ENCODE measurements around the gene RGL1. TPM values are rescaled to one million over a fixed set of nuclear protein-coding genes. Genes with fewer than 3 reads are reported as not detected.

The RGL1 gene
- total RNA-seq, 3 donors from 2014 or later, result 6.2 to 29.8 (median 15.9) TPM

- intact Hi-C loops (cut with DNase I, micrococcal nuclease), result no loop called here
- Histone ChIP-seq H3K9me3 (no peaks in the 10 kb centered on the region), H3K4me1 (ENCODE audit: low read depth) (no peaks in the 10 kb centered on the region), H3K36me3 (ENCODE audit: low read depth) (no peaks in the 10 kb centered on the region), H3K4me3 (no peak overlapping the region)
- no peak for ATAC-seq
- DNase-seq, result no peak
- TF ChIP-seq, protein P1, sequence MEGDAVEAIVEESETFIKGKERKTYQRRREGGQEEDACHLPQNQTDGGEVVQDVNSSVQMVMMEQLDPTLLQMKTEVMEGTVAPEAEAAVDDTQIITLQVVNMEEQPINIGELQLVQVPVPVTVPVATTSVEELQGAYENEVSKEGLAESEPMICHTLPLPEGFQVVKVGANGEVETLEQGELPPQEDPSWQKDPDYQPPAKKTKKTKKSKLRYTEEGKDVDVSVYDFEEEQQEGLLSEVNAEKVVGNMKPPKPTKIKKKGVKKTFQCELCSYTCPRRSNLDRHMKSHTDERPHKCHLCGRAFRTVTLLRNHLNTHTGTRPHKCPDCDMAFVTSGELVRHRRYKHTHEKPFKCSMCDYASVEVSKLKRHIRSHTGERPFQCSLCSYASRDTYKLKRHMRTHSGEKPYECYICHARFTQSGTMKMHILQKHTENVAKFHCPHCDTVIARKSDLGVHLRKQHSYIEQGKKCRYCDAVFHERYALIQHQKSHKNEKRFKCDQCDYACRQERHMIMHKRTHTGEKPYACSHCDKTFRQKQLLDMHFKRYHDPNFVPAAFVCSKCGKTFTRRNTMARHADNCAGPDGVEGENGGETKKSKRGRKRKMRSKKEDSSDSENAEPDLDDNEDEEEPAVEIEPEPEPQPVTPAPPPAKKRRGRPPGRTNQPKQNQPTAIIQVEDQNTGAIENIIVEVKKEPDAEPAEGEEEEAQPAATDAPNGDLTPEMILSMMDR (IDR thresholded peaks at IDR 0.05), result no peak
These were observed 163.0 kb downstream of the RGL1 start for GRCh38 chr1:183967914-183968313.

- no peaks in the 10 kb centered on the region for H3K9me3 ChIP-seq
These were observed 163.5 kb downstream of the RGL1 start for GRCh38 chr1:183968386-183968785.

GRCh38 chr1:183970516-183971300 lies 165.8 kb downstream of the RGL1 start:
- intact Hi-C loops (cut with DNase I, micrococcal nuclease), result no loop called here
- DNase-seq (no peak), ATAC-seq (no peak)
- Histone ChIP-seq H3K4me3 (no peak overlapping the region), H3K36me3 (ENCODE audit: low read depth) (no peaks in the 10 kb centered on the region), H3K9me3 (no peaks in the 10 kb centered on the region), H3K4me1 (ENCODE audit: low read depth) (no peaks in the 10 kb centered on the region)
- TF ChIP-seq, protein P1 (IDR thresholded peaks at IDR 0.05), result no peak

More at GRCh38 chr1:183968386-183968785, 163.5 kb downstream of the RGL1 start:
- intact Hi-C loops (cut with DNase I, micrococcal nuclease), result no loop called here
- DNase-seq, result no peak
- no peaks in the 10 kb centered on the region for H3K36me3 ChIP-seq (ENCODE audit: low read depth)
- ATAC-seq, result no peak
- H3K4me3 ChIP-seq, result no peak overlapping the region
- no peaks in the 10 kb centered on the region for H3K4me1 ChIP-seq (ENCODE audit: low read depth)
- TF ChIP-seq, protein P1 (IDR thresholded peaks at IDR 0.05), result no peak

DNA sequence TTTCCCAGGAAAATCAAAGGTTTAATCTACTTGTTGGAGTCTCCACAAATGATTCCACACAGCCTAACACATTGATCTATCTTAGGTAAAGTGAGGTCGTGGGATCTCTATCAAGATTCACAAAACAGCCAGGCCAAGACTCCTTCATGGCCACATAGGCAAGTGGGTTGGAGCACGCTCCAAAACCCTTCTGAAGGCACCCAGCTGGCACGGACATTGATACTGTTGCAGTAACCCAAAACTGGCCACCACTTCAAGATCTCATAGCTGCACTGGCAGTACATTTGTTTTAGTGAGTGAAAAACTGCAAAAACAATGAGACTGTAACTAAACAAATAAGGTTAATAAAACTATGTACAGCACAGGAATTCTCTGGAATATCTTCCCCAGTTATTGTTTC lies 170.7 kb downstream of the RGL1 start:
- no peak for ATAC-seq
- TF ChIP-seq, protein P1 (IDR thresholded peaks at IDR 0.05), result no peak
- no peak for DNase-seq
- Histone ChIP-seq H3K4me1 (ENCODE audit: low read depth) (no peaks in the 10 kb centered on the region), H3K36me3 (ENCODE audit: low read depth) (no peaks in the 10 kb centered on the region), H3K4me3 (no peak overlapping the region), H3K9me3 (no peaks in the 10 kb centered on the region)
- intact Hi-C loops (cut with DNase I, micrococcal nuclease), result no loop called here

- Histone ChIP-seq H3K4me3 (no peak overlapping the region), H3K36me3 (ENCODE audit: low read depth) (no peaks in the 10 kb centered on the region), H3K9me3 (no peaks in the 10 kb centered on the region), H3K4me1 (ENCODE audit: low read depth) (no peaks in the 10 kb centered on the region)
- intact Hi-C loops (cut with DNase I, micrococcal nuclease), result no loop called here
- DNase-seq (no peak), ATAC-seq (no peak)
- TF ChIP-seq, protein P1 (IDR thresholded peaks at IDR 0.05), result no peak
These were observed 172.8 kb downstream of the RGL1 start for GRCh38 chr1:183977717-183978116.

Other genes with a start within 250 kb of the RGL1 start
- 1 to 10 TPM; 2.0 to 8.9 (median 8.3) TPM for gene NCF2, start 214.7 kb upstream of the RGL1 start, total RNA-seq
- gene ARPC5, start 169.3 kb upstream of the RGL1 start, total RNA-seq, result 100 to 1,000 TPM; 101 to 158 (median 123) TPM
- under 1 TPM in 1 of 3 donors, not detected in 2; 0.55 TPM for gene APOBEC4, start 151.8 kb upstream of the RGL1 start, total RNA-seq
- gene COLGALT2, start 232.6 kb downstream of the RGL1 start, total RNA-seq, result 1 to 10 TPM in 1 of 3 donors, under 1 TPM in 2; 0.35 to 7.6 (median 0.48) TPM
- gene TSEN15, start 246.6 kb downstream of the RGL1 start, total RNA-seq, result 10 to 100 TPM in 2 of 3 donors, 1 to 10 TPM in 1; 6.7 to 21.2 (median 13.5) TPM

Data from mucosa of descending colon (tissue), 3 donors.